Mucosa of descending colon (tissue), 3 donors: ENCODE results near the gene ASIC5. TPM values are rescaled to one million over a fixed set of nuclear protein-coding genes. Genes with fewer than 3 reads are reported as not detected.
"Not testable (repeated sequence)": the region's sequence is repeated elsewhere in the genome, so short reads cannot be mapped to it uniquely, and the experiment has no call there.

ENCODE experiments used
- ATAC-seq: fragments of 200-7000 bp; cut with Tn5 transposase; one replicate; pipeline ENCODE4 v1.9.1; 2020; ENCODE audit warnings: mild to moderate bottlenecking, moderate library complexity
- DNase-seq, 3 donors: peaks; one replicate each; pipeline ENCODE4 v3.0.0-alpha.2; 2020
- H3K36me3 ChIP-seq: fragments of 200-600 bp; one replicate; pipeline ENCODE4 v1.8.0; 2021; ENCODE audit warnings: low read depth, mild to moderate bottlenecking
- H3K4me1 ChIP-seq: fragments of 200-600 bp; one replicate; pipeline ENCODE4 v1.8.0; 2021; ENCODE audit warnings: low read depth, mild to moderate bottlenecking
- H3K4me3 ChIP-seq: fragments of 200-600 bp; one replicate; pipeline ENCODE4 v1.8.0; 2021; ENCODE audit warnings: mild to moderate bottlenecking
- H3K9me3 ChIP-seq: fragments of 200-600 bp; one replicate; pipeline ENCODE4 v1.8.0; 2021; ENCODE audit warnings: mild to moderate bottlenecking
- intact Hi-C, 2 donors: fragments of 100-400 bp; cut with DNase I in 1 of 2; cut with micrococcal nuclease in 1 of 2; formaldehyde crosslinking; loops; one replicate each; pipeline versions ENCODE4 v1.11.0 to v1.11.1; 2022; cut with DNase I, micrococcal nuclease
- total RNA-seq, 3 donors: library from RNA; stranded (reverse); fragmentation: NEBNext Ultra II Directional in 2 of 3; extraction: Animal tissue kit (Norgen Biotek cat#: 25700) in 2 of 3; gene quantifications; one replicate each; pipeline versions ENCODE4 v1.2.1 to v1.2.4, GENCODE V29; 2021 to 2023
- TF ChIP-seq, protein P1 (sequence below): fragments of 200-600 bp; IDR thresholded peaks from one replicate; pipeline ENCODE4 v1.8.0; 2022; ENCODE audit warnings: antibody characterized with exemption, mild to moderate bottlenecking
- donor health status: DM: no; HTN: no; CAD: no; lungs with moderate emphysema.
- donor health status: DM: no; HTN: no; CAD: no.
- donor health status: DM: no; HTN: yes; CAD: no.

ASIC5 gene
- total RNA-seq, 3 donors from 2014 or later: not detected

DNA sequence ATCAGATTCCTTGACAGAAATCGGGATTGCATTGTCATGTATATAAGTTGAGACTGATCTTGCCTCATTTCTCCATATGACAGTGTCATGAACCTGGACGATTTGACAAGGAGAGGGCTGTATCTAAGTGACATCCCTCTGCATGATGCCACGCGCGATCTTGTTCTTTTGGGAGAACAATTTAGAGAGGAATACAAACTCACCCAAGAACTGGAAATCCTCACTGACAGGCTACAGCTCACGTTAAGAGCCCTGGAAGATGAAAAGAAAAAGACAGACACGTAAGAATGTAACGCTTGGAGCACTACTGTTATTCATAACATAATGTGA lies 66.3 kb downstream of the ASIC5 start:
- ATAC-seq (no peak), DNase-seq (no peak)
- Histone ChIP-seq H3K4me3 (no peak overlapping the region), H3K4me1 (no peaks in the 10 kb centered on the region), H3K36me3 (no peaks in the 10 kb centered on the region), H3K9me3 (no peaks in the 10 kb centered on the region)
- TF ChIP-seq, protein P1, sequence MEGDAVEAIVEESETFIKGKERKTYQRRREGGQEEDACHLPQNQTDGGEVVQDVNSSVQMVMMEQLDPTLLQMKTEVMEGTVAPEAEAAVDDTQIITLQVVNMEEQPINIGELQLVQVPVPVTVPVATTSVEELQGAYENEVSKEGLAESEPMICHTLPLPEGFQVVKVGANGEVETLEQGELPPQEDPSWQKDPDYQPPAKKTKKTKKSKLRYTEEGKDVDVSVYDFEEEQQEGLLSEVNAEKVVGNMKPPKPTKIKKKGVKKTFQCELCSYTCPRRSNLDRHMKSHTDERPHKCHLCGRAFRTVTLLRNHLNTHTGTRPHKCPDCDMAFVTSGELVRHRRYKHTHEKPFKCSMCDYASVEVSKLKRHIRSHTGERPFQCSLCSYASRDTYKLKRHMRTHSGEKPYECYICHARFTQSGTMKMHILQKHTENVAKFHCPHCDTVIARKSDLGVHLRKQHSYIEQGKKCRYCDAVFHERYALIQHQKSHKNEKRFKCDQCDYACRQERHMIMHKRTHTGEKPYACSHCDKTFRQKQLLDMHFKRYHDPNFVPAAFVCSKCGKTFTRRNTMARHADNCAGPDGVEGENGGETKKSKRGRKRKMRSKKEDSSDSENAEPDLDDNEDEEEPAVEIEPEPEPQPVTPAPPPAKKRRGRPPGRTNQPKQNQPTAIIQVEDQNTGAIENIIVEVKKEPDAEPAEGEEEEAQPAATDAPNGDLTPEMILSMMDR: no peak
- intact Hi-C loops: no loop called here

DNA sequence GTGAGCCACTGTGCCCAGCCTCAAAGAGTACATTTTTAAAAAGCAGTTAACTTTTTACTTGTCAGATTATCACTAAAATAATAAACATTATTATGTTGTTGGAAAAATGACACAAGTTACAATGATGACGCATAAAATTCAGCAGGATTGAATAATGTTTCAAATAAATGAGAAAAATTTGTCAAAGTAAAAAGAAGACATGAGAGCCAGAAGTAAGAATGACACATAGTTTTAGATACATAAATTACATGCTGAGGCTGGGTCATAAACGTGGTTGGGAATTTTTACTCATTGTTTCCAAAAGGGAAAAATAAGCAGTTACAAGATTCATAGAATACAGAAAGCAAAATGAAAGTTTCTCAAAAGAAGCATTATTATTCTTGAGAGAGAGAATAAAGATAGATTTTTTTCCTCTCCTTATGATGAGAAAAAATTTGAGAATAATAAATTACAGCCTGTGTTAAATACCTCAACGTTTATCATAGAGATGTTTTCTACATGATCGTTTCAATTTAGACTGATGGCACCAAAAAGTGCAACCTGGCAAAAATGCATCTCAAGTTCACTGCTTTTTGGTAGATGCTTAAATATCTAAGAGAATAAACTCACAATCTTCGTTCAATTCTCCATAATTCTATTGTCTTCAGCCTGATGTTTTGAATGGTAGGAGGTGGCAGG lies 66.8 kb downstream of the ASIC5 start:
- DNase-seq (no peak), ATAC-seq (no peak)
- no peak overlapping the region for H3K4me3 ChIP-seq
- H3K36me3 ChIP-seq: no peaks in the 10 kb centered on the region
- TF ChIP-seq, protein P1: no peak
- H3K9me3 ChIP-seq: no peaks in the 10 kb centered on the region
- no peaks in the 10 kb centered on the region for H3K4me1 ChIP-seq
- intact Hi-C loops: no loop called here

DNA sequence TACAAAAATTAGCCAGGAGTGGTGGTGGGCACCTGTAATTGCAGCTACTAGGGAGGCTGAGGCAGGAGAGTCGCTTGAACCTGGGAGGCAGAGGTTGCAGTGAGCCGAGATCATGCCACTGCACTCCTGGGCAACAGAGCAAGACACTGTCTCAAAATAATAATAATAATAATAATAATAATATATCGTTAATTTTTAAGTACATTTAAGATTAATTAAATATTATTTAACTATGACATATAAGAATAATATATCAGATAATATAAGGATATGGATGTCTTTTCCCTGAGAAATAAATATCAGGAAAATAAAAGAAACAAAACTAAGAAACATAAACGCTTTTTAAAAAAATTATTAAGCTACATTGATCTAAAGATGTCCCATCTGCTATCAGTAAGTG lies 68.5 kb downstream of the ASIC5 start:
- DNase-seq, ATAC-seq: not testable (repeated sequence)

DNA sequence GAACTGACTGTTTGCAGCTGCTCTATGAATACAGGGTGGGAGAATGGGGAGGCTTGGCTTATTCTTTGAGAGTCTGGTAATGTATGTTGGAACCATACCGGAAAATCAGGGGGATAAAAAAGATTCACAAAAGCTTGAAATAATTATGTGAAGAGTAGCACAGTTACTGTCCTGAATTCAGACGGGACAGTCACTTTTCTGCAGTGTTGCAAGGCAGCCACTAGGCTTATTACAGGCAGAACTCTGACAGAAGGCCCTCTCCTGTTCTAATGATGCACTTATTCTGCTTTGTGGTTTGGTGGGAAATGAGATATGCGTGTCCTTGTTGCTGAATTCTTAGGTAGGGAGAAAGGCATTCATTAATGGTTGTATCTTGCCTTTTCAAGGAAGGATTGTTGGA lies 70.1 kb downstream of the ASIC5 start:
- DNase-seq: no peak
- TF ChIP-seq, protein P1: no peak

More for the DNA sequence above, 68.5 kb downstream of the ASIC5 start:
- H3K4me1 ChIP-seq, intact Hi-C loops, H3K4me3 ChIP-seq, H3K9me3 ChIP-seq, H3K36me3 ChIP-seq: not testable (repeated sequence)

DNA sequence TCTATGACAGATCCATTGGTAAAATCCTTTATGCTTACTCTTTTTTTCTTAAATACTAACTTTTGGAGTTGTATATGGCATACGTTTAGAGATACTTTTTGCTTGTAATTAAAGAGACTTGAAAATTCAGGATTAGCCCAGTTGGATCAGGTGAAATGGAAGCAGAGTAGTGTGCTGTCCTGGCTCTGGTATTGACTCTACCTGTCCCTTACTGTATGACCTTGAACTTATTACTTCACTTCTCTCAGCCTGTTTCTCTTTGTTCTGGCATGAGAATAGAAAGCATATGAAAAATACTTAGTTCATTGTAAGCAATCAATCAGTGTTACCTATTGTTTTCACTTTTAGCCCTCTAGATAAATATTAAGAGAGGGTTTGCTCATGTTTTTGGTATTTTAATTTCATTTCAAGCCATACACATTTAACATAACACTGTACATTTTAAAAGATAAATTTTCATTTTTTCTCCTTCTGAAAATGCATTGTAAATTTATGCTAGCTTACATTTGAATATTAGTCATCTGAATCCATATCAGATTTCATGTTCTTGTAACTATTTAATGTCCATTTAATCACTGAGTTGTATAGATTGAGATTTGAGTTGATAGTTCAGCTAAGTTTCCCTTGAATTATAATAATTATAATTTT lies 71.4 kb downstream of the ASIC5 start:
- DNase-seq (no peak), ATAC-seq (no peak)
- H3K4me1 ChIP-seq: no peaks in the 10 kb centered on the region
- no peaks in the 10 kb centered on the region for H3K9me3 ChIP-seq
- H3K4me3 ChIP-seq: no peak overlapping the region
- intact Hi-C loops: no loop called here
- no peaks in the 10 kb centered on the region for H3K36me3 ChIP-seq
- TF ChIP-seq, protein P1: no peak

More for the DNA sequence above, 70.1 kb downstream of the ASIC5 start:
- no peaks in the 10 kb centered on the region for H3K36me3 ChIP-seq
- H3K9me3 ChIP-seq: no peaks in the 10 kb centered on the region
- intact Hi-C loops: no loop called here
- H3K4me3 ChIP-seq: no peak overlapping the region
- no peaks in the 10 kb centered on the region for H3K4me1 ChIP-seq
- no peak for ATAC-seq

DNA sequence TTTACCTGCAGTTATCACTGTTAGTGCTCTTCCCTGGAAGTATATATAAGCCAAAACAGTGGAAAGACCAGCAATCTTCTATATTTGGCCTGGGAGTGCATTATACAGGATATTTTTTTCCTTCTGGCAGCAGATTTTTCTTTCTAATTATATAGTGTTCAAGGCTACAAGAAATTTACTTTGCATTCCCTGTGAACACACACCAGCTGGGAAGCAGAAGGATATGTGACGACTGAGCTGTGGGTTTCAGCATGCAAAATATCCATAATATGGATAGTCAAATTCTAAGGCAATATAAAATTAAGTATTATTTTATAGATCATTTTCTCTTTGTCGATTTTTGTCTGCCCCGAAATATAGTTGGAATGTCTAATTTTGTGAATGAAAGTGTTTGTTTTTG lies 76.1 kb downstream of the ASIC5 start:
- Histone ChIP-seq H3K9me3 (no peaks in the 10 kb centered on the region), H3K4me1 (no peaks in the 10 kb centered on the region), H3K36me3 (no peaks in the 10 kb centered on the region), H3K4me3 (no peak overlapping the region)
- TF ChIP-seq, protein P1: no peak
- DNase-seq (no peak), ATAC-seq (no peak)
- intact Hi-C loops: loop anchor here in 1 of 2 donors (10.0 kb wide), 2 partner anchors 105 to 375 kb away; no protein-coding TSS in a partner anchor
